Left forelimb (tissue), 1 donor: ENCODE measurements around the gene CSRP1.
A peak's percentile ranks its signal among the peaks of the same experiment; 100 is the strongest.
"Not testable (repeated sequence)": the region's sequence is repeated elsewhere in the genome, so short reads cannot be mapped to it uniquely, and the experiment has no call there.

ENCODE experiments used
- DNase-seq: peaks from one replicate; pipeline ENCODE4 v3.0.0-alpha.2; 2018; ENCODE audit warnings: low spot score

CSRP1 gene

GRCh38 chr1:201476670-201477344, 30.1 kb downstream of the CSRP1 start:
- DNase-seq: no peak

- no peak for DNase-seq
Measured at GRCh38 chr1:201475915-201476669, 30.8 kb downstream of the CSRP1 start.

DNA sequence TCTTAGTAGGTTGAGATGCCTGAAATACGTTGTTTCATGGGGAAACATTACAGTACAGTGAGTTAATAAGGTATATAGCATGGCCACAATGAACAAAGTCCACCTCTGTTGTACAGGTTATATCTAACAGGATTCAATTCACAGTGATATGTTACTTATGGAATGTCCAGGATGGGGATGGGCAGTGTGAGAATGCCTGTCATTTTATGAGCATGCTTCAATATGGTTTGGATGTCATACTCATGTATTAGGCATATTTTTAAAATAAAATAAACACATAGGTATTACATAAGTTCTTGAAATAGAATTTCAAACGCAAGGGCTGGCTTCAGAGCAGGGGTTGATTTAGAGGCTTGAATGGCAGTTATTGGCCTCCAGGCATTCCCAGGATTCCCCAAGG, 31.8 kb downstream of the CSRP1 start:
- no peak for DNase-seq

GRCh38 chr1:201473296-201473695, 33.6 kb downstream of the CSRP1 start:
- DNase-seq: no peak

- not testable (repeated sequence) for DNase-seq
Measured at GRCh38 chr1:201472321-201472720, 34.6 kb downstream of the CSRP1 start.

DNA sequence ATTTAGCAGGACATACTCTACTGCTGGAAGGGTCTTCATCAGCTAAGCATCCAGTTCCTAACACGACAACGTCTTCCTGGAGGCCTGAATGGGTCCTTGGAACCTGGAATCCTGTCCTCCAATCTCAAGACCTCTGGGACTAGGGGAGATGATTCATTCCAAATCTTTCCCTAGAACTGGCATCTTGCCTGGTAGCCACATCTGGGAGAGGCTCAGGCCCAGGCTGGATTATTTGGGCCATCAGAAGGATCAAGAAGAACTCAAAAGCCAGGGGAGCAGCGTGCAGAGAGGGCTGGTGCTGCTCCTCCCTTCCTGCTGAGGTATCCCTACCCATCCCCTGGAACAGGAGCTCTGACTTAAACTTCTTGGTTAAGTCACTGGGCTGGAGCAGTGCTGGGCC, 35.2 kb downstream of the CSRP1 start:
- DNase-seq: no peak

- DNase-seq: no peak
Measured at GRCh38 chr1:201470581-201470980, 36.3 kb downstream of the CSRP1 start.

DNA sequence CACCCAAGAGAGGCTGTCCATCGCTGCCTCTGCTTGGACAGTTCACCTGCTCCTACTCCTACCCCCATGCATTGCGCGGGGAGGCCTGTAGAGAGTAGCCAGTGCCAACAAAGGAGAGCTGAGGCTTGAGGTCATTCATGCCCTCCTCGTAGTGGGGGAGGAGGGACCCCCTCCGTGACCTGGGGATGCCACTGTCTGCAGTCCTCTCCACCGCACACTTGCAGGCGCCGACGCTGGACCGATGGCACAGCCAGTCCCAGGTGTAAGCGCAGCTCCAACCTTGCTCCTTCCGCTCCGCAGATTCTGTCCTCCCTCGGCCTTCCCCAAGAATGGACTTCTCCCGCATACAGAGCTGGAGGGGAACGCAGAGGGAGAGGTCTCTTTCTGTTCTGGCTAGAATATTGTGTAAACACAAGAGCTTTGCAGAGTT, 37.3 kb downstream of the CSRP1 start:
- no peak for DNase-seq

DNA sequence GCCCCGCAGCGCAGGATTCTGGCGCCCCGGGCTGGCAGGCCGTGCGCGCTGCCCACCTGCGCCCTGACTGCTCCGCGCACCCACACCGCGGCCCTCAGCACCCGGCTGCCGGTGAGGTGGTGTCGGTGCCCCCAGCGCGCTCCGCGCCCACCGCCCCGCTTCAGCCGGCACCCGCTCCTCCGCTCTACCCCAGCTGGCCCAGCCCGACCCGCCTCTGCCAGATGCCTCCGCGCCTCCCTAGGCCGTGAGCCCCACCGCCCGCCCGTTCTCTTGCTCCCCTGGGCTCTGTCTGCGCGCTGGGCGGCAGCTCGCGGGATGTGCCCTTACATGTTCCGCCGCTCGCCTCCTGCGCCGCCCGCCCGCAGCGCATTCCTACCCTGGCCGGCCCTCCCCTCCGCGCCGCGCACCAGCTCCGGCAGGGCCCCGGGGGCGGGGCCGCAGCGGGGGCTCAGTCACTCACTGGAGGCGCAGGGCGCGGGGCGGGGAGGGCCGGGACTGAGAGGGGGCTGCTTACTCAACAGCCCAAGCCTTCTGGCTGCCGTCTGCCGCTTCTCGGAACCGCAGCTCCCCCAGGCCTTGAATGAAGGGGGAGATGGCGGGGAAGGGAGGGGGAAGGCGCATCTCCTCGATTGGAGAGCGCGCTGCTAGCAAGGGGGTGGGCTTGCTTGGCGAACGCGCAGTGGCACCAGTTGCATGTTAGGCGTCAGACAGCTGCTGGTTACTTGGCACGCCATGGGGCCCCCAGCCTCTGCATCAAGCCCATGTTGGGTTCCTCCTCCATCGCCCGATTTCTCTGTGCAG, 37.9 kb downstream of the CSRP1 start, which contains the start of gene PHLDA3:
Gene PHLDA3, minus strand, starts transcription at position 345 of the 801 bp plus-strand sequence. CDS start 402 bp downstream, outside the sequence.
- DNase-seq: peak; percentile 90

DNA sequence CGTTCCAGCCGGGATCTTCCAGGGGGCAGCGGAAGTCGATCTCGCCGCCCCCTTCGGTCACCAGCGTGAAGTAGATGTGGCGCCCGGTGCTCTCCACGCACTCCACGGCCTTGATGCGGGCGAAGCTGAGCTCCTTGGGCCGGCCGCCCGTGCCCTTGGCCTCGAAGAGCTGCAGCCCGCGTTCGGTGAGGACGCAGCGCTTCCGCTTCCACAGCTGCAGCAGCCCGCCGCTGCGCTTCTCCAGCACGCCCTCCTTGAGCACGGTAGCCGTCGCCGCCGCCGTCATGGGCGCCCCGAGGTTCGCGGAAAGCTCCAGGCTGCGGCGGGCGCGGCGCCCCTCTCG, 38.5 kb downstream of the CSRP1 start:
- no peak for DNase-seq

GRCh38 chr1:201466492-201466891, 40.4 kb downstream of the CSRP1 start:
- DNase-seq: no peak

DNA sequence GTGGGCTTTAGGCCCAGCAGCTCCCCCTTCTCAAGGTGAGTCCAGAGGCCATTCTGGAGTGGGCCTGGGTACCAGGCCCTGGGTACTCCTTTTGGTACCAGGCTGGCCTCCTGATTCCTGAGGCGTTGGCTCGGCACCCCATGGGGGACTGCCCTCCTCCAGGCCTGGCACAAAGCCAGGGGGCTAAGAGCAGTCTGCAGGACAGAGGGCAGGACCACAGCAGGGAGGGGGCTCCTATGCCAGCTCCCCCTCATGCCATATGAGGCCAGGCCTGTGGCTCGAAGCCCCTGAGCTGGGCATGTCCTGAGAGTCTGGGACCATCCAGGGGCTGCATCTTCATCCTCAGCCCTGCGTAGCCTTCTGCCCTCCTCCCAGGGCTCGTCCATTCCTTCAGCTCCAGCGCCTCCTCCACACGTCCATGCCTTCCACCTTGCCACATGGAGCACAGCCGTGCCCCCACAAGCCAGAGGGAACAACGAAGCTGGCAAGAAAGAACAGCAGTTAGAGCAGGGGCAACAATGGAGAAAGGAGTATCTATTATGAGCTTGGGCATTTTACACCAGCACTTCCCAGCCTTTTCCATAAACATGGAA, 41.1 kb downstream of the CSRP1 start:
- no peak for DNase-seq

- no peak for DNase-seq
Measured at GRCh38 chr1:201463071-201463552, 43.8 kb downstream of the CSRP1 start.

- no peak for DNase-seq
Measured at GRCh38 chr1:201461645-201462441, 45.1 kb downstream of the CSRP1 start.

GRCh38 chr1:201460814-201461644, 45.9 kb downstream of the CSRP1 start:
- no peak for DNase-seq

GRCh38 chr1:201459775-201460174, 47.1 kb downstream of the CSRP1 start:
- DNase-seq: no peak

GRCh38 chr1:201459052-201459451, 47.9 kb downstream of the CSRP1 start:
- DNase-seq: no peak

GRCh38 chr1:201457508-201457960, 49.4 kb downstream of the CSRP1 start:
- no peak for DNase-seq

- DNase-seq: no peak
Measured at GRCh38 chr1:201456499-201457309, 50.2 kb downstream of the CSRP1 start.
